GM21360 (cell line): ENCODE measurements around the gene MT1F.
A peak's percentile ranks its signal among the peaks of the same experiment; 100 is the strongest.

Experiments
- ATAC-seq: cut with Tn5 transposase; IDR thresholded peaks from one replicate; pipeline ENCODE4 v1.9.1; 2021; ENCODE audit warnings: mild to moderate bottlenecking, moderate library complexity; ENCODE audit not compliant: unreplicated experiment

Gene MT1F

DNA sequence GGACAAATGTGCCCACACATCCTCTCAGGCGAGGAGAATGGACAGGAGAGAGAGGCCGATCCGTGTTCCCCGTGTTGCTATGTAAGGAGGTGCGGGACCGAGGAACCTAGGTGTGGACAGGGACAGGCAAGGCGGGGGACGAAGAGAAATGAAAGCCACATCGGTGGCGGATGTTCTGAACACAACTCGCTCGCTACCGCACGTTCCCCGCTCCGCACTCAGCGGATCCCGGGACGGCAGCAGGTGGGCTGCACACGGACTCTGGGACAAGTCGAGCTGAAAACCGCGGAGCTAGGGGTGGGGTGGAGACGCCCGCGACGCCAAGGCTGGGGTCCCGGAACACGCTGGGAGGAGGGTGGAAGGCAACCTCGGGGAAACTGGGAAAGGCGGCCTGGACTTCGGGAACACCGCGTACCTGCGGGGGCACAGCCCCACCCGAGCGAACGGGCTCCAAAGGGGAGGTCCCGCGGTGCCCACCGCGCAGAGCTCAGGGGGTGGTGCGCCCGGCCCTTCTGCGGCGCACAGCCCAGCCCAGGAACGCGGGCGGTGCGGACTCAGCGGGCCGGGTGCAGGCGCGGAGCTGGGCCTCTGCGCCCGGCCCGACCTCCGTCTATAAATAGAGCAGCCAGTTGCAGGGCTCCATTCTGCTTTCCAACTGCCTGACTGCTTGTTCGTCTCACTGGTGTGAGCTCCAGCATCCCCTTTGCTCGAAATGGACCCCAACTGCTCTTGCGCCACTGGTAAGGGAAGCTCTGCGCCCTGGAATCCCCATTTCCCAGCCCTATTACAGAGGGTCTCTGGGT, 32.4 kb upstream of the MT1F start, which contains the start of gene MT1E:
TSS of gene MT1E (plus strand) at position 642 of the 803 bp plus-strand sequence. CDS start at position 713, 71 bp downstream.
- no peak for ATAC-seq

DNA sequence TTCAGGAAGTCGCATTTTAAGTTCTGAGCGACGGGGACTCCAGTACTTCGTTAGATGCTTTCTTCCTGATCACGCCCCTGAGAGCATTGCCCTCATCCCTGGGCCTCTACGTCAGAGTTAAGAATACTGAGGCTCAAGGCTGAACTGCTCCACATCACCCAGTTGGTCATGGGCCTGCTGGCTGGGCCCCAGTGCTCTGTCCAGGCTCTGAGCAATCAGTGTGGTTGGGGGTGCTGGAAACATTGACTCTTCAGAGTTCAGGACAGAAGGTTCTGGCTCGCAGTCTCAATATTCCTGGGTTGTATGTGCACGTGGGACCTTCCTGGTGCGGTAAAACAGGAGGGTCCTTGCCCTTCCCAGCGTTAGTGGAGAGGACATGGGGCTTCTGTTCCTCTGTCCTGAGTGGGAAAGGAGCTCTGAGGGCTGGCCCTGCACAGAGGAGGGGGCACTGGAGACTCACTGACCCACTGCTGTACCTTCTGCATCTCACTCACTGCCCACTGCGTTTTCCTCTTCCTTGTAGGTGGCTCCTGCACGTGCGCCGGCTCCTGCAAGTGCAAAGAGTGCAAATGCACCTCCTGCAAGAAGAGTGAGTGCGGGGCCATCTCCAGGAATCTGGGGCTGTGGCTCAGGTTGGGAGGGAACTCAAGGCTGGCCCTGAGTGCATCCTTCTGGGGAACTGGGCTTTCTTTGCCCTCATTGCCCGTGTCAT, 31.7 kb upstream of the MT1F start:
- ATAC-seq, result no peak

DNA sequence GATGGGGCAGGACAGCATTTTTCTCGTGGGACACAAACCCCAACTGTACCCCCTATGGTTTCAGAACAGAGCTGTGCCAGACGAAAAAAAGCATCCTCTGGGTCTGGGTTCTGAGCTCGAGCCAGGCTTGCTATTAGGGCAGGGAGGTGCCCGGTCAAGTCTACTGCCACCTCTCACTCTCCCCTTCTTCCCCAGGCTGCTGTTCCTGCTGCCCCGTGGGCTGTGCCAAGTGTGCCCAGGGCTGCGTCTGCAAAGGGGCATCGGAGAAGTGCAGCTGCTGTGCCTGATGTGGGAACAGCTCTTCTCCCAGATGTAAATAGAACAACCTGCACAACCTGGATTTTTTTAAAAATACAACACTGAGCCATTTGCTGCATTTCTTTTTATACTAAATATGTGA, 31.1 kb upstream of the MT1F start:
- no peak for ATAC-seq

DNA sequence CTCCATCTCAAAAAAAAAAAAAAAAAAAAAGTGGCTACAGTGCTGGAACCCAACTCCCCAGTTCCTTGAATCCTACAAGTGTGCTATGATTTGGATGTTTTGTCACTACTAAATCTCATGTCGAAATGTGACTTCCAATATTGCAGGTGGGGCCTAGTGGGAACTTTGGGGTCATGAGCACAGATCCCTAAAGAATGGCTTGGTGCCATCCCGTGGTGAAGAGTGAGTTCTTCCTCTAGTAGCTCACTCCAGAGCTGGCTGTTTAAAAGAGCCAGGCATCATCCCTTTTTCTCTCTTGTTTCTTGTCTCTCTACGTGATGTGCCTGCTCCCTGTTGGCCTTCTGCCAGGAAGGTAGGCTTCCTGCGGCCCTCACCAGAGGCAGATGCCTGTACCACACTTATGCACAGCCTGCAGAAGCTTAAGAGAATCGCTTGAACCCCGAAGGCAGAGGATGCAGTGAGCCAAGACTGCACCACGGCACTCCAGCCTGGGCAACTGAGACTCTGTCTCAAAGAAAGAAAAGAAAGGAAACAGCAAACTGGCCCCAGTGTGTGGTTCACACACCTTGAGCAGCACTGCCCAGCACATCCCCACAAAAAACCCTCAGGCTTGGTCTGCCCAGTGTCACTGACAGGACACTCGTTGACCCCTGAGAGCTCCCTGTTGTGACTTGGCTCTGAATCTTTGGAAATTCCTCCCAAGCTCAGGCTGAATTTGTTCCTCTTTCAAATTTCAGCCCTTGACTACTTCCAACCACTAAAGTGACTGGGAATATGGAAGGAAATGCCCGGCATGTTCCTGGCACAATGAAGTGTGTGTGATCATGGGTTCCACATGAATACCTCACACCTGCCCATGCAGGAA, 29.0 kb upstream of the MT1F start:
- no peak for ATAC-seq

DNA sequence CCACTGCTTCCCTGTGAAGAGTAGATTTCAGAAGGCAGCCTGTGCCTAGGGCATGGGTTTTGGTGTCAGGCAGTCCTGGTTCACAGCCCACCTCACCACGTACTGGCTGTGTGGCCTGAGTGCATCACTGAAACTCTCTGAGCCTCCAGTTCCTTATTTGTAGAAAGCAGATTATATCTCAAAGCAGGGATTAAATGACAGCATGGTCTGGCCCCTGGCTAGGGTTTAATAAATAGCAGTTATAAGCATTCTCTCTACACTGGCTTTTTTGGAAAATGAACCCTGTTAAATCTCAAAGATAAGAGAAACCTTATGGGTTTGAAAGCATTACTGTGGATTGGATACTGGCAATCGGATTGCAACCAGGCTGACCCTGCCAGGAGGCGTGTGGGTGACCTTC, 28.2 kb upstream of the MT1F start:
- ATAC-seq, result no peak

DNA sequence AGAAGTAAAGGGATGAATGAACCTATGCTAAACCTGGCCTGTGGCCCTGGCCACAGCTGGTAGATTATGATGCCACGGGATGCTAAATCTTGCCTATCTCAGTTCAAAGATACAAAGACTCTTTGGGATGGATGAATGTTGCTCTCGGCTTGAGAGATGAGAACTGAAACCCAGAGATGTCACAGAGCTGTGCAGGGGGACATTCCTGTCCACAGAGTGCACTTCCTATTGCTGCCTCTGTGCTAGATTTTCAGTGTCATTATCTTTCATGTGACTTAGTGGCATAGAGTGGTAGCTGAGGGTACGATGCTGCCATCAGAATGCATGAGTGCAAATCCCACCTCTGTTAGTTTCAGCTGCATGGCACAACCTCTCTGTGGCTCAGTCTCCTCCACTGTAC, 27.6 kb upstream of the MT1F start:
- peak; percentile 79 for ATAC-seq

DNA sequence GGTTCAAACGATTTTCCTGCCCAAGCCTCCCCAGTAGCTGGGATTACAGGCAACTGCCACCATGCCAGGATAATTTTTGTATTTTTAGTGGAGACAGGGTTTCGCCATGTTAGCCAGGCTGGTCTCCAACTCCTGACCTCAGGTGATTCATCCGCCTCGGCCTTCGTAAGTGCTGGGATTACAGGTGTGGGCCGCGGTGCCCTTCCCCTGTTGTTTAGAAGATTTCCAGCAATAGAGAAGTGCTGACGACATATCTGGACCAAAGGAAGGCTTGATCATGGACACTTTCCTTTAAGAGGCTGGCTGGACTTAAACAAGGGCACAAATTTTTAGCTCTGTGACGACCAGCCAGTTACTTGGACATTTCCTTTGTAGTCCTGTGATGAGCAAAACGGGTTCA, 26.6 kb upstream of the MT1F start:
- ATAC-seq, result no peak

DNA sequence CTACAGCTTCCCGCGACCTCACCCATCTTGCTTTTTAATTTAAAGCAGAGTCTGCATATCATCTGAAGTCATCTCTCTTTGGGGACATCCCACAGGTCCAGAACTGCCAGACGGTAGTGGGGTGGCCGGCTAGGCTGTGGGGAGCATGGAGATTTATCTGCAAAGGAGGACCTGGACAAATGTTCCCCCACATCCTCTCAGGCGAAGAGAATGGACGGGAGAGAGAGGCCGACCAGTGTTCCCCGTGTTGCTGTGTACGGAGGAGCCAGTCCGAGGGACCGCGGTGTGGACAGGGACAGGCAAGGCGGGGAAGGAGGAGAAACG, 26.0 kb upstream of the MT1F start:
- ATAC-seq, result no peak

DNA sequence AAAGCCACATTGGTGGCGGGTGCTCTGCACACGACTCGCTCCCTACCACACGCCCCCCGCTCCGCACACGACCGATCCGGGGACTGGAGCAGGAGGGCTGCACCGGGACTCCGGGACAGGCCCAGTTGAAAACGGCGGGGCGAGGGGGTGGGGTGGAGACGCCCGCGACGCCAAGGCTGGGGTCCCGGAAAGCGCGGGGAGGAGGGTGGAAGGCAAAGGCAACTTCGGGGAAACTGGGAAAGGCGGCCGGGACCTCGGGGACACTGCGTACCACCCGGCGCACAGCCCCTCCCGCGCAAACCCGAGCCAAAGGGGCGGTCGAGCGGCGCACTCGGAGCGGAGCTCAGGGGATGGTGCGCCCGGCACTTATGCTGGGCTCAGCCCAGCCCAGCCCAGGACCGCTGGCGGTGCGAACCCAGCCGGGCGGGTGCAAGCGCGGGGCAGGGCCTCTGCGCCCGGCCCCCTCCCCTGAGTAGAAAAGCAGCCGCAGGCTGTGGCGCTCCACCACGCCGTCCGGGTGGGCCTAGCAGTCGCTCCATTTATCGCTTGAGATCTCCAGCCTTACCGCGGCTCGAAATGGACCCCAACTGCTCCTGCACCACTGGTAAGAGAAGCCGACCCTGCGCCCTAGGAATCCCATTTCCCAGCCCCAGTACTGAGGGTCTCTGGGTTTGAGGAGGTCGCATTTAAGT, 25.5 kb upstream of the MT1F start, which contains the start of gene MT1M:
TSS of gene MT1M (plus strand) at position 504 of the 692 bp plus-strand sequence. CDS start at position 577, 73 bp downstream.
- ATAC-seq, result no peak

DNA sequence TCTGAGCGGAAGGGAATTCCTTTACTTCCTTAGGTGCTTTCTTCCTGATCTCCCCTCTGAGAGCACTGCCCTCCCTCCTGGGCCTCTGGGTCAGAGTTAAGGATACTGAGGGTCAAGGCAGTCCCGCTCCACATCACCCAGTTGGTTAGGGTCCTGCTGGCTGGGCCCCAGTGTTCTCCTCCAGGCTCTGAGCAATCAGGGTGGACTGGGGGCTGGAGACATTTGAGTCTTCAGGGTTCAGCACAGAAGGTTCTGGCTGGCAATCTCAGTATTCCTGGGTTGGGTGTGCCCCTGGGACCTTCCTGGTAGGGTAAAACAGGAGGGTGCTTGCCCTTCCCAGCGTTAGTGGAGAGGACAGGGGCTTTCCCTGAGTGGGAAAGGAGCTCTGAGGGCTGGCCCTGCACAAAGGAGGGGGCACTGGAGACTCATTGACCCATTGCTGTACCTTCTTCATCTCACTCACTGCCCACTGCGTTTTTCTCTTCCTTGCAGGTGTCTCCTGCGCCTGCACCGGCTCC, 24.9 kb upstream of the MT1F start:
- no peak for ATAC-seq

DNA sequence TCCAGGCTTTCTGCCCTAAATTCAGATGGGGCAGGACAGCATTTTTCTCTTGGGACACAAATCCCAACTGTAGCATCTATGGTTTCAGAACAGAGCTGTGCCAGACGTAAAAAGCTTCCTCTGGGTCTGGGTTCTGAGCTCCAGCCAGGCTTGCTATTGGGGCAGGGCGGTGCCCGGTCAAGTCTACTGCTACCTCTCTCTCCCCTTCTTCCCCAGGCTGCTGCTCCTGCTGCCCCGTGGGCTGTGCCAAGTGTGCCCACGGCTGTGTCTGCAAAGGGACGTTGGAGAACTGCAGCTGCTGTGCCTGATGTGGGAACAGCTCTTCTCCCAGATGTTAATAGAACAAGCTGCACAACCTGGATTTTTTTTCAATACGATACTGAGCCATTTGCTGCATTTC, 24.2 kb upstream of the MT1F start:
- ATAC-seq, result no peak

DNA sequence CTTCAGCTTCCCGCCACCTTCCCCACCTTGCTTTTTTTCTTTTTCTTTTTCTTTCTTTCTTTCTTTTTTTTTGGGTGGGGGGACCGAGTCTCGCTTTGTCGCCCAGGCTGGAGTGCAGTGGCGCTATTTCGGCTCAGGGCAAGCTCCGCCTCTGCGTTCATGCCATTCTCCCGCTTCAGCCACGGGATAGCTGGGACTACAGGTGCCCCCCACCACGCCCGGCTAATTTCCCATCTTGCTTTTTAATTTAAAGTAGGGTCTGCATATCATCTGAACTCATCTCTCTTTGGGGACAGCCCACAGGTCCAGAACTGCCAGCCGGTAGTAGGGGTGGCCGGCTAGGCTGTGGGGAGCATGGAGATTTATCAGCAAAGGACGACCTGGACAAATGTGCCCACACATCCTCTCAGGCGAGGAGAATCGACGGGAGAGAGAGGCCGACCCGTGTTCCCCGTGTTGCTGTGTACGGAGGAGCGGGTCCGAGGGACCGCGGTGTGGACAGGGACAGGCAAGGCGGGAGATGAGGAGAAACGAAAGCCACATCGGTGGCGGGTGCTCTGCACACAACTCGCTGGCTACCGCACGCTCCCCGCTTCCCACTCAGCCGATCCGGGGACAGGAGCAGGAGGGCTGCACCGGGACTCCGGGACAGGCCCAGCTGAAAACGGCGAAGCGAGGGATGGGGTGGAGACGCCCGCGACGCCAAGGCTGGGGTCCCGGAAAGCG, 22.9 kb upstream of the MT1F start:
- no peak for ATAC-seq

DNA sequence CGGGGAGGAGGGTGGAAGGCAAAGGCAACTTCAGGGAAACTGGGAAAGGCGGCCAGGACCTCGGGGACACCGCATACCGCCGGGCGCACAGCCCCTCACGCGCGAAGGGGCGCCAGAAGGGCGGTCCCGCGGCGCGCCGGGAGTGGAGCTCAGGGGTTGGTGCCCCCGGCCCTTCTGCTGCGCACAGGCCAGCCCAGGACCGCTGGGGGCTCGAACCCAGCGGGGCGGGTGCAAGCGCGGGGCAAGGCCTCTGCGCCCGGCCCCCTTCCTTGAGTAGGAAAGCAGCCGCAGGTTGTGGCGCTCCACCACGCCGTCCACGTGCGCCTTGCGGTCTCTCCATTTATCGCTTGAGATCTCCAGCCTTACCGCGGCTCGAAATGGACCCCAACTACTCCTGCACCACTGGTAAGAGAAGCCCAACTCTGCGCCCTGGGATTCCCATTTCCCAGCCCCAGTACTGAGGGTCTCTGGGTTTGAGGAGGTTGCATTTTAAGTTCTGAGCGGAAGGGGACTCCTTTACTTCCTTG, 22.3 kb upstream of the MT1F start:
- no peak for ATAC-seq

DNA sequence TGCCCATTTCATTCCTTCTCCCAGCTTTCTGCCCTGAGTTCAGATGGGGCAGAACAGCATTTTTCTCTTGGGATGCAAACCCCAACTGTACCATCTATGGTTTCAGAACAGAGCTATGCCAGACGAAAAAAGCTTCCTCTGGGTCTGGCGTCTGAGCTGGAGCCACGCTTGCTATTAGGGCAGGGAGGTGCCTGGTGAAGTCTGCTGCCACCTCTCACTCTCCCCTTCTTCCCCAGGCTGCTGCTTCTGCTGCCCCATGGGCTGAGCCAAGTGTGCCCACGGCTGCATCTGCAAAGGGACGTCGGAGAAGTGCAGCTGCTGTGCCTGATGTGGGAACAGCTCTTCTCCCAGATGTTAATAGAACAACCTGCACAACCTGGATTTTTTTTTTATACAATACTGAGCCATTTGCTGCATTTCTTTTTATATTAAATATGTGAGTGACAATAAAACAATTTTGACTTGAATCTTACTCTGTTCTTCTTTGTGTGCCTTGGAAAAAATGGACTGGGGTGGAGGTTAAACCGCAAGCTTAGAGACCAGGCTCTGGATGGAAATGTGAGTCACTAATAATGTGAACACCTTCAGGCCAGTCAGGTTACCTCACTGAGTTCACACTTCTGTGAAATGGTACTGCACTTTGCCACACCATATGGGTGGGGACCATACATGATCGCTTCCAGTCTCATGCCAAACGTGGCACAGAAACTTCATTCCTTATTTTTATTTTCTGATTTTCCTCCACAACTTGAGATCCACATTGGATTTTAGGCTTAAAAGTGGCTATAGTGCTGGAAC, 20.9 kb upstream of the MT1F start:
- no peak for ATAC-seq

DNA sequence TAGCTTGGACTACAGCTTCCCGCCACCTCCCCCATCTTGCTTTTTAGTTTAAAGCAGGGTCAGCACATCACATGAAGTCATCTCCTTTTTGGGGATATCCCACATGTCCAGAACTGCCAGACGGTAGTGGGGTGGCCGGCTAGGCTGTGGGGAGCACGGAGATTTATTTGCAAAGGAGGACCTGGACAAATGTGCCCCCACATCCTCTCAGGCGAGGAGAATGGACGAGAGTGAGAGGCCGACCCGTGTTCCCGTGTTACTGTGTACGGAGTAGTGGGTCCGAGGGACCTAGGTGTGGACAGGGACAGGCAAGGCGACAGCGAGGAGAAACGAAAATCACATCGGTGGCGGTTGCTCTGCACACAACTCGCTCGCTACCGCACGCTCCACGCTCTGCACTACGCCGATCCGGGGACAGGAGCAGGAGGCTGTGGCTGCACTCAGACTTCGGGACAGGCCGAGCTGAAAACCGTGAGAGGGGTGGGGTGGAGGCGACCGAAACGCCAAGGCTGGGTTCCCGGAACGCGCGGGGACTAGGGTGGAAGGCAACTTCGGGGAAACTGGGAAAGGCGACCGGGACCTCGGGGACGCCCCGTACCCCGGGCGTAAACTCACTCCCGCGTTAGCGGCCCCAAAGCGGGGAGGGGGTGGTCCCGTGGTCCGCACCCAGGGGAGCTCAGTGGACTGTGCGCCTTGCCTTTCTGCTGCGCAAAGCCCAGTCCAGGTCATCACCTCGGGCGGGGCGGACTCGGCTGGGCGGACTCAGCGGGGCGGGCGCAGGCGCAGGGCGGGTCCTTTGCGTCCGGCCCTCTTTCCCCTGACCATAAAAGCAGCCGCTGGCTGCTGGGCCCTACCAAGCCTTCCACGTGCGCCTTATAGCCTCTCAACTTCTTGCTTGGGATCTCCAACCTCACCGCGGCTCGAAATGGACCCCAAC, 19.7 kb upstream of the MT1F start, which contains the start of gene MT1A:
TSS of gene MT1A (plus strand) at position 853 of the 937 bp plus-strand sequence. CDS start at position 926, 73 bp downstream.
- no peak for ATAC-seq

DNA sequence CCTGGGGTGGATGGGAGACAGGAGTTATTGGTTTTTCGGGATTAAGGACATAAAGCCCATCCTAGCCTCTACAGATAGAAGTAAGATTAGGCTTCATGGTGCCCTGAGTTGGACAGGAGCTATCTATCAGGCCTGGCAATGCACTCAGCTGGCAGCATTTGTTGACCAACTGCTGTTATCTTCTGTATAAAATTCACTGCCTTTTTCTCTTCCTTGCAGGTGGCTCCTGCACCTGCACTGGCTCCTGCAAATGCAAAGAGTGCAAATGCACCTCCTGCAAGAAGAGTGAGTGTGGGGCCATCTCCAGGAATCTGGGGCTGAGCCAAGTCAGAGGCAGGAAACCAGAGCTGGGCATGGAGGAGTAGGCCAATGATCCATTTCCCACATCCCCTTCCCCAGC, 18.7 kb upstream of the MT1F start:
- no peak for ATAC-seq

DNA sequence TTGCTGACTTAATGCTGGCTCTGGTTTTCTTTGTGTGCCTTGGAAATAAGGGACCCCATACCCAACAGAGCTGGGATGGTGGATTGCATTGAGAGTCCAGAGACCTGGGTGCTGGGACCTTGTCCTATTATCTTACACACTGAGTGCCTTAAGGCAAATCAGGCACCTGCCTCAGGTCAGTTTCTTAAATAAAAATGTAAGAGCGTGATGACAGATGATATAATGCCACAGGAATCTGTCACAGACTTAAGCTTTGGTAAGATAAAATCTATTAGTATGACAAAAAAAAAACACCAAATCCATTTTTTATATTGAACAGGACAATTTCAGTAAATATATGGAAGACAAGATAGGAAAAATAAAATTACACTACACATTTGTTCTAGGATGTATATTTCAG, 17.7 kb upstream of the MT1F start:
- ATAC-seq, result no peak

DNA sequence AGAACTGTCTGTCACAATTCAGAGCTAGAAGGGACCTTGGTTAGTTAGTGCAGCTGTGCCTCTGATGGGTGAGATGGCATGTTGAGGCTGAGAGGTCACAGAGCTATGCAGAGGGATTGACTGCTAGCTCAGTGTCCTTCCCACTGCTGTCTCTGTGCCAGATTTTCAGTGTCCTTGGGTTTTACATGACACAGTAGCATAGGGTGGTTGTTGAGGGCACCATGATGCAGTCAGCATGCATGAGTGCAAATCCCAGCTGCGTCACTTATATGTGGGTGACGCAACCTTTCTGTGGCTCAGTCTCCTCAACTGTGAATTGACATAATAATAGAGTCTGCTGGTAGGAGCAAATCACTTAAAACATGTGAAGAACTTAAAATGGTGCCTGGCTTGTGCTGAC, 16.6 kb upstream of the MT1F start:
- no peak for ATAC-seq
